WTC11 (cell line): ENCODE measurements around the gene C19orf85. TPM values are rescaled to one million over a fixed set of nuclear protein-coding genes. Genes with fewer than 3 reads are reported as not detected.

Source experiments
- ATF1 ChIP-seq: sonication (generic); formaldehyde crosslinking; IDR thresholded peaks from 2 replicates; pipeline ENCODE4 v1.8.1; 2023; ENCODE audit warnings: mild to moderate bottlenecking, moderate library complexity, missing genetic modification reagents
- CREB1 ChIP-seq: sonication (generic); formaldehyde crosslinking; IDR thresholded peaks from 2 replicates; pipeline ENCODE4 v1.8.0; 2023; ENCODE audit warnings: mild to moderate bottlenecking, missing genetic modification reagents
- CREM ChIP-seq: sonication (generic); formaldehyde crosslinking; IDR thresholded peaks from 2 replicates; pipeline ENCODE4 v1.8.1; 2022; ENCODE audit warnings: mild to moderate bottlenecking, missing genetic modification reagents, moderate library complexity
- ELF4 ChIP-seq: sonication (generic); formaldehyde crosslinking; IDR thresholded peaks from 2 replicates; pipeline ENCODE4 v1.8.1; 2022; ENCODE audit warnings: low read depth, mild to moderate bottlenecking, moderate library complexity, missing genetic modification reagents
- ETV6 ChIP-seq: sonication (generic); formaldehyde crosslinking; IDR thresholded peaks from 2 replicates; pipeline ENCODE4 v1.8.1; 2022; ENCODE audit warnings: mild to moderate bottlenecking, missing genetic modification reagents
- FOXK1 ChIP-seq: sonication (generic); formaldehyde crosslinking; IDR thresholded peaks from 2 replicates; pipeline ENCODE4 v1.8.0; 2022; ENCODE audit warnings: mild to moderate bottlenecking, moderate library complexity, missing genetic modification reagents
- GRHL2 ChIP-seq: fragments of 250-450 bp; sonication (Bioruptor Pico); IDR thresholded peaks from 2 replicates; pipeline ENCODE4 v1.8.0; 2022; ENCODE audit warnings: mild to moderate bottlenecking, moderate library complexity; ENCODE audit not compliant: insufficient replicate concordance, severe bottlenecking
- IRF2 ChIP-seq: sonication (generic); formaldehyde crosslinking; IDR thresholded peaks from 2 replicates; pipeline ENCODE4 v1.8.0; 2022; ENCODE audit warnings: low read depth, missing genetic modification reagents, borderline replicate concordance
- JAZF1 ChIP-seq: fragments of 250-450 bp; sonication (Bioruptor Pico); IDR thresholded peaks from 2 replicates; pipeline ENCODE4 v1.9.0; 2021; ENCODE audit warnings: moderate library complexity, mild to moderate bottlenecking, inconsistent platforms
- JUN ChIP-seq: sonication (generic); formaldehyde crosslinking; IDR thresholded peaks from 2 replicates; pipeline ENCODE4 v1.8.0; 2023; ENCODE audit warnings: mild to moderate bottlenecking, missing genetic modification reagents
- MAX ChIP-seq: sonication (generic); formaldehyde crosslinking; IDR thresholded peaks from 2 replicates; pipeline ENCODE4 v1.8.0; 2022; ENCODE audit warnings: mild to moderate bottlenecking, missing genetic modification reagents
- MXD4 ChIP-seq: fragments of 250-450 bp; sonication (Bioruptor Pico); IDR thresholded peaks from 2 replicates; pipeline ENCODE4 v1.8.0; 2021; ENCODE audit warnings: mild to moderate bottlenecking, moderate library complexity, borderline replicate concordance
- NFYB ChIP-seq: sonication (generic); formaldehyde crosslinking; conservative IDR thresholded peaks from 2 replicates; pipeline ENCODE4 v1.8.0; 2022; ENCODE audit warnings: low read depth, missing genetic modification reagents
- NR1H2 ChIP-seq: sonication (generic); formaldehyde crosslinking; IDR thresholded peaks from 2 replicates; pipeline ENCODE4 v1.9.0; 2021; ENCODE audit warnings: mild to moderate bottlenecking, moderate library complexity, missing genetic modification reagents
- NR2C2 ChIP-seq: sonication (generic); formaldehyde crosslinking; IDR thresholded peaks from 2 replicates; pipeline ENCODE4 v1.8.0; 2022; ENCODE audit warnings: mild to moderate bottlenecking, missing genetic modification reagents
- PRDM15 ChIP-seq: sonication (generic); formaldehyde crosslinking; IDR thresholded peaks from 2 replicates; pipeline ENCODE4 v1.8.0; 2022; ENCODE audit warnings: missing genetic modification reagents
- PREB ChIP-seq: sonication (generic); formaldehyde crosslinking; IDR thresholded peaks from 2 replicates; pipeline ENCODE4 v1.8.1; 2022; ENCODE audit warnings: mild to moderate bottlenecking, missing genetic modification reagents, moderate library complexity, borderline replicate concordance
- RELA ChIP-seq: sonication (generic); formaldehyde crosslinking; IDR thresholded peaks from 2 replicates; pipeline ENCODE4 v1.8.1; 2022; ENCODE audit warnings: missing genetic modification reagents, mild to moderate bottlenecking, borderline replicate concordance
- SP1 ChIP-seq: sonication (generic); formaldehyde crosslinking; conservative IDR thresholded peaks from 2 replicates; pipeline ENCODE4 v1.8.1; 2022; ENCODE audit warnings: missing genetic modification reagents
- TCF7 ChIP-seq: sonication (generic); formaldehyde crosslinking; IDR thresholded peaks from 2 replicates; pipeline ENCODE4 v1.8.0; 2022; ENCODE audit warnings: mild to moderate bottlenecking, low read depth, missing genetic modification reagents, moderate library complexity
- TEAD1 ChIP-seq: sonication (generic); formaldehyde crosslinking; IDR thresholded peaks from 2 replicates; pipeline ENCODE4 v1.8.0; 2022; ENCODE audit warnings: mild to moderate bottlenecking, missing genetic modification reagents
- ZNF317 ChIP-seq: sonication (generic); formaldehyde crosslinking; IDR thresholded peaks from 2 replicates; pipeline ENCODE4 v1.8.1; 2023; ENCODE audit warnings: low read depth, mild to moderate bottlenecking, moderate library complexity, missing genetic modification reagents, borderline replicate concordance
- total RNA-seq: library from RNA; stranded (reverse); gene quantifications from 3 replicates; pipeline ENCODE4 v1.2.3, GENCODE V29; 2021
- TF ChIP-seq, protein P1 (sequence below): sonication (generic); formaldehyde crosslinking; IDR thresholded peaks from 2 replicates; pipeline ENCODE4 v1.8.0; 2022; ENCODE audit warnings: mild to moderate bottlenecking, missing genetic modification reagents
- TF ChIP-seq, protein P2 (sequence below): sonication (generic); formaldehyde crosslinking; IDR thresholded peaks from 2 replicates; pipeline ENCODE4 v1.8.0; 2022; ENCODE audit warnings: mild to moderate bottlenecking, missing genetic modification reagents
- TF ChIP-seq, protein P3 (sequence below): sonication (generic); formaldehyde crosslinking; IDR thresholded peaks from 2 replicates; pipeline ENCODE4 v1.8.1; 2023; ENCODE audit warnings: mild to moderate bottlenecking, missing genetic modification reagents
- TF ChIP-seq, protein P4 (sequence below): sonication (generic); formaldehyde crosslinking; IDR thresholded peaks from 2 replicates; pipeline ENCODE4 v1.8.0; 2023; ENCODE audit warnings: missing genetic modification reagents

Gene C19orf85
- total RNA-seq, 1 experiment from 2014 or later: 2.2 TPM

- peak; percentile 95 for TF ChIP-seq SP1 (CRISPR knock-in tag)
- TF ChIP-seq ZNF317 (CRISPR knock-in tag): no peak
- peak; percentile 74; the same call in 1 of the 2 replicates for TF ChIP-seq NR2C2 (CRISPR knock-in tag)
- TF ChIP-seq, protein P1, sequence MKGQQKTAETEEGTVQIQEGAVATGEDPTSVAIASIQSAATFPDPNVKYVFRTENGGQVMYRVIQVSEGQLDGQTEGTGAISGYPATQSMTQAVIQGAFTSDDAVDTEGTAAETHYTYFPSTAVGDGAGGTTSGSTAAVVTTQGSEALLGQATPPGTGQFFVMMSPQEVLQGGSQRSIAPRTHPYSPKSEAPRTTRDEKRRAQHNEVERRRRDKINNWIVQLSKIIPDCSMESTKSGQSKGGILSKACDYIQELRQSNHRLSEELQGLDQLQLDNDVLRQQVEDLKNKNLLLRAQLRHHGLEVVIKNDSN (CRISPR knock-in tag): peak; percentile 74; the same call in 1 of the 2 replicates
- peak; percentile 86 for TF ChIP-seq ETV6 (CRISPR knock-in tag)
- TF ChIP-seq GRHL2 (CRISPR knock-in tag): no peak
- TF ChIP-seq MXD4 (CRISPR knock-in tag): no peak
- peak; percentile 88; the same call in 1 of the 2 replicates for TF ChIP-seq NR1H2 (CRISPR knock-in tag)
- no peak for TF ChIP-seq IRF2 (CRISPR knock-in tag)
- peak; percentile 96 for TF ChIP-seq NFYB
- 0 out of 2 replicates have a peak, but pooled peaks have one; percentile 74 for TF ChIP-seq CREB1 (CRISPR knock-in tag)
- TF ChIP-seq ELF4 (CRISPR knock-in tag): no peak
- no peak for TF ChIP-seq TCF7 (CRISPR knock-in tag)
- TF ChIP-seq, protein P2, sequence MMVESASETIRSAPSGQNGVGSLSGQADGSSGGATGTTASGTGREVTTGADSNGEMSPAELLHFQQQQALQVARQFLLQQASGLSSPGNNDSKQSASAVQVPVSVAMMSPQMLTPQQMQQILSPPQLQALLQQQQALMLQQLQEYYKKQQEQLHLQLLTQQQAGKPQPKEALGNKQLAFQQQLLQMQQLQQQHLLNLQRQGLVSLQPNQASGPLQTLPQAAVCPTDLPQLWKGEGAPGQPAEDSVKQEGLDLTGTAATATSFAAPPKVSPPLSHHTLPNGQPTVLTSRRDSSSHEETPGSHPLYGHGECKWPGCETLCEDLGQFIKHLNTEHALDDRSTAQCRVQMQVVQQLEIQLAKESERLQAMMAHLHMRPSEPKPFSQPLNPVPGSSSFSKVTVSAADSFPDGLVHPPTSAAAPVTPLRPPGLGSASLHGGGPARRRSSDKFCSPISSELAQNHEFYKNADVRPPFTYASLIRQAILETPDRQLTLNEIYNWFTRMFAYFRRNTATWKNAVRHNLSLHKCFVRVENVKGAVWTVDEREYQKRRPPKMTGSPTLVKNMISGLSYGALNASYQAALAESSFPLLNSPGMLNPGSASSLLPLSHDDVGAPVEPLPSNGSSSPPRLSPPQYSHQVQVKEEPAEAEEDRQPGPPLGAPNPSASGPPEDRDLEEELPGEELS: peak; percentile 40; the same call in 1 of the 2 replicates
- TF ChIP-seq, protein P3, sequence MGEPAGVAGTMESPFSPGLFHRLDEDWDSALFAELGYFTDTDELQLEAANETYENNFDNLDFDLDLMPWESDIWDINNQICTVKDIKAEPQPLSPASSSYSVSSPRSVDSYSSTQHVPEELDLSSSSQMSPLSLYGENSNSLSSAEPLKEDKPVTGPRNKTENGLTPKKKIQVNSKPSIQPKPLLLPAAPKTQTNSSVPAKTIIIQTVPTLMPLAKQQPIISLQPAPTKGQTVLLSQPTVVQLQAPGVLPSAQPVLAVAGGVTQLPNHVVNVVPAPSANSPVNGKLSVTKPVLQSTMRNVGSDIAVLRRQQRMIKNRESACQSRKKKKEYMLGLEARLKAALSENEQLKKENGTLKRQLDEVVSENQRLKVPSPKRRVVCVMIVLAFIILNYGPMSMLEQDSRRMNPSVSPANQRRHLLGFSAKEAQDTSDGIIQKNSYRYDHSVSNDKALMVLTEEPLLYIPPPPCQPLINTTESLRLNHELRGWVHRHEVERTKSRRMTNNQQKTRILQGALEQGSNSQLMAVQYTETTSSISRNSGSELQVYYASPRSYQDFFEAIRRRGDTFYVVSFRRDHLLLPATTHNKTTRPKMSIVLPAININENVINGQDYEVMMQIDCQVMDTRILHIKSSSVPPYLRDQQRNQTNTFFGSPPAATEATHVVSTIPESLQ: no peak; the same call in 1 of the 2 replicates
- TF ChIP-seq RELA (CRISPR knock-in tag): peak; percentile 80; the same call in 1 of the 2 replicates
- TF ChIP-seq JUN (CRISPR knock-in tag): peak; percentile 79
- peak; percentile 87 for TF ChIP-seq PRDM15 (CRISPR knock-in tag)
- TF ChIP-seq JAZF1 (CRISPR knock-in tag): no peak
- TF ChIP-seq, protein P4, sequence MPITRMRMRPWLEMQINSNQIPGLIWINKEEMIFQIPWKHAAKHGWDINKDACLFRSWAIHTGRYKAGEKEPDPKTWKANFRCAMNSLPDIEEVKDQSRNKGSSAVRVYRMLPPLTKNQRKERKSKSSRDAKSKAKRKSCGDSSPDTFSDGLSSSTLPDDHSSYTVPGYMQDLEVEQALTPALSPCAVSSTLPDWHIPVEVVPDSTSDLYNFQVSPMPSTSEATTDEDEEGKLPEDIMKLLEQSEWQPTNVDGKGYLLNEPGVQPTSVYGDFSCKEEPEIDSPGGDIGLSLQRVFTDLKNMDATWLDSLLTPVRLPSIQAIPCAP (CRISPR knock-in tag): peak; percentile 91
- no peak for TF ChIP-seq ATF1 (CRISPR knock-in tag)
- peak; percentile 75 for TF ChIP-seq TEAD1 (CRISPR knock-in tag)
- peak; percentile 95 for TF ChIP-seq CREM (CRISPR knock-in tag)
- TF ChIP-seq FOXK1 (CRISPR knock-in tag): peak; percentile 33
- peak; percentile 99 for TF ChIP-seq MAX
- TF ChIP-seq PREB (CRISPR knock-in tag): no peak
Measured at GRCh38 chr19:55476100-55476775, 11.7 kb upstream of the C19orf85 start, which contains the start of gene ZNF628 (continued).
